Prostate gland (tissue), 2 donors: ENCODE data around the gene GNAI2.

Source experiments
- CTCF ChIP-seq, 4 experiments: fragments of 200-600 bp in 2 of 4; fragments of 450-650 bp in 2 of 4; sonication (generic) in 2 of 4; IDR thresholded peaks; 1 replicate in 3 of 4; 2 replicates in 1 of 4; pipeline ENCODE4 v1.5.1; 2016 to 2019; ENCODE audit warnings: antibody characterized with exemption in 4 of 4, mild to moderate bottlenecking in 2 of 4, moderate library complexity in 2 of 4
- POLR2AphosphoS5 ChIP-seq: sonication (generic); formaldehyde crosslinking; IDR thresholded peaks from one replicate; pipeline ENCODE4 v1.6.1; 2017; ENCODE audit warnings: antibody characterized with exemption

- TF ChIP-seq CTCF (IDR thresholded peaks at IDR 0.05): no peak
- TF ChIP-seq POLR2AphosphoS5: no peak
Observed at GRCh38 chr3:50210510-50211367, 25.3 kb upstream of the GNAI2 start.
